ENCODE data around the gene KRTAP4-7. TPM values are rescaled to one million over a fixed set of nuclear protein-coding genes. Genes with fewer than 3 reads are reported as not detected.
"Not testable (repeated sequence)": the region's sequence is repeated elsewhere in the genome, so short reads cannot be mapped to it uniquely, and the experiment has no call there.

Gene KRTAP4-7
- total RNA-seq, 1 experiment from 2014 or later: not detected

DNA sequence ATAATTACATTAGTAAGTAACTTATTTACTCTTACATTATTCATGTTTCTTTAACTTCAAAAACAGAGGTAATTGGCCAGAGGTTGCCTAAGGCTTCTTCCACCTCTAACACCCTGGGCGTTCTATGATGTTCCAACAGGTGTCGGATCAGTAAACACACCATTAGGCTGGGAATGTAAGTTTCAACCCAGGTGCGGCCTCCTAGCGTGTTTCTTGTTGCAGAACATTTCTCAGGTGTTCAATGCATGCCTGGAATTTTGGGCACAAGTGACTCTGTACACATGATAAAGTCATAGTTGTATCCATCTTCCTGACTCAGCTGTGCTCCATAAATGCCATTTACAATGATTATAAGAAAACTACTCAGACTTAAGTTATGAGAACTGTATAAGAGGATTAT, 29.9 kb upstream of the KRTAP4-7 start:
- Histone ChIP-seq H3K23ac (ENCODE audit: insufficient read length, low read depth, low read length) (no peak overlapping the region), H2BK15ac (ENCODE audit: low read depth, low read length) (no peak overlapping the region), H3K18ac (ENCODE audit: insufficient read length, low read depth, low read length) (no peak overlapping the region), H4K5ac (ENCODE audit: insufficient read length, low read depth, low read length) (no peak overlapping the region), H4K91ac (ENCODE audit: insufficient read length, low read depth, low read length) (no peak overlapping the region), H2AFZ (ENCODE audit: low read length) (no peak overlapping the region), H3K79me1 (ENCODE audit: insufficient read depth, low read depth, low read length, poor library complexity, severe bottlenecking) (no peaks in the 10 kb centered on the region), H2BK120ac (ENCODE audit: low read depth, low read length, poor library complexity, severe bottlenecking) (no peak overlapping the region), H3K23me2 (ENCODE audit: insufficient read length, low read depth, low read length, poor library complexity, severe bottlenecking) (no peaks in the 10 kb centered on the region), H3K27ac (ENCODE audit: insufficient read length, low read depth, low read length) (no peak overlapping the region), H4K8ac (replicated peaks; ENCODE audit: insufficient read length, low read depth, low read length) (no peak overlapping the region), H3K9me3 (ENCODE audit: control insufficient read depth, low read depth, low read length) (no peaks in the 10 kb centered on the region), H3K14ac (ENCODE audit: insufficient read depth, low read length) (no peak overlapping the region), H3T11ph (ENCODE audit: low read length) (no peak overlapping the region), H4K20me1 (ENCODE audit: control insufficient read depth, insufficient read depth, insufficient read length) (no peaks in the 10 kb centered on the region), H3K9ac (ENCODE audit: extremely low read depth, insufficient read length, low read length) (no peak overlapping the region), H2AK5ac (ENCODE audit: insufficient read length, low read length) (no peak overlapping the region), H2BK5ac (ENCODE audit: insufficient read length, low read length) (no peak overlapping the region), H3K27me3 (ENCODE audit: insufficient read depth, low read length) (no peaks in the 10 kb centered on the region), H3K56ac (ENCODE audit: insufficient read length, low read depth, low read length) (no peak overlapping the region), H3K4me1 (ENCODE audit: insufficient read depth, low read length) (no peaks in the 10 kb centered on the region), H2BK12ac (ENCODE audit: insufficient read length, low read depth, low read length) (no peak overlapping the region), H3K4ac (ENCODE audit: low read depth, low read length) (no peak overlapping the region), H3K4me2 (ENCODE audit: insufficient read depth, insufficient read length, low read length) (no peak overlapping the region), H2BK20ac (ENCODE audit: low read depth, low read length, poor library complexity, severe bottlenecking) (no peak overlapping the region), H3K79me2 (ENCODE audit: insufficient read depth, low read length) (no peaks in the 10 kb centered on the region)
- H3K4me1 Mint-ChIP-seq: peaks cover 11% of the 10 kb centered on the region in 2 experiments
- no peak overlapping the region for H3K4me3 Mint-ChIP-seq
- peaks cover 0 to 6% of the 10 kb centered on the region in 2 experiments; a peak in 2 of 5 replicates for H3K9me3 Mint-ChIP-seq
- no peak for TF ChIP-seq CTCF (conservative IDR thresholded peaks at IDR 0.05)
- no peaks in the 10 kb centered on the region for H3K27me3 Mint-ChIP-seq (ENCODE audit: low read depth)
- DNase-seq: no peak
- H3K27ac Mint-ChIP-seq: no peak overlapping the region
- no CpG with 5 or more reads among the region's 4 CpGs for WGBS (ENCODE audit: extremely low coverage, insufficient read length, low lambda C conversion rate)
- no peaks in the 10 kb centered on the region; a peak in 1 of 7 replicates for H3K36me3 Mint-ChIP-seq (ENCODE audit: insufficient read depth in 1 of 3, low read depth in 3 of 3)

DNA sequence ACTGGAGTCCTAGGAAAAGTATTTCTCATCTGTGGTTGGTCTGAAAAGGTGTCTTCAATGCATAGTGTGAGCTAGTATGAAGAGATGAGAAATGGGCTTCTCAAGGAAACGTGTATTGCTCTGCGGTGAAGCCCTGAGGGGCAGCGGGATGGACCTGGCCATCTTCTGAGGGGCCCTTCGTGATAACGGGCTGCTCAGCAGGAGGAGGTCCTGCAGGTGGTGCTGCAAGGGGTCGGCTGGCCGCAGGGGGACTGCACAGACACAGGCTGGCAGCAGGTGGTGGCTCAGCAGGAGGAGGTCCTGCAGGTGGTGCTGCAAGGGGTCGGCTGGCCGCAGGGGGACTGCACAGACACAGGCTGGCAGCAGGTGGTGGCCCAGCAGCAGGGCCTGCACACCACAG, 29.4 kb upstream of the KRTAP4-7 start:
- H4K8ac ChIP-seq (replicated peaks; ENCODE audit: insufficient read length, low read depth, low read length); H2AFZ ChIP-seq (ENCODE audit: low read length); H3K23me2 ChIP-seq (ENCODE audit: insufficient read length, low read depth, low read length, poor library complexity, severe bottlenecking); H2BK15ac ChIP-seq (ENCODE audit: low read depth, low read length); H2AK5ac ChIP-seq (ENCODE audit: insufficient read length, low read length); H3K9ac ChIP-seq (ENCODE audit: extremely low read depth, insufficient read length, low read length); DNase-seq; H4K20me1 ChIP-seq (ENCODE audit: control insufficient read depth, insufficient read depth, insufficient read length); H2BK20ac ChIP-seq (ENCODE audit: low read depth, low read length, poor library complexity, severe bottlenecking); H3K18ac ChIP-seq (ENCODE audit: insufficient read length, low read depth, low read length); H3K27me3 ChIP-seq (ENCODE audit: insufficient read depth, low read length); H3T11ph ChIP-seq (ENCODE audit: low read length); H4K91ac ChIP-seq (ENCODE audit: insufficient read length, low read depth, low read length); H3K56ac ChIP-seq (ENCODE audit: insufficient read length, low read depth, low read length); H4K5ac ChIP-seq (ENCODE audit: insufficient read length, low read depth, low read length); H3K4ac ChIP-seq (ENCODE audit: low read depth, low read length); H2BK12ac ChIP-seq (ENCODE audit: insufficient read length, low read depth, low read length); H3K27me3 Mint-ChIP-seq (ENCODE audit: low read depth); H3K9me3 ChIP-seq (ENCODE audit: control insufficient read depth, low read depth, low read length); H3K79me2 ChIP-seq (ENCODE audit: insufficient read depth, low read length); H3K14ac ChIP-seq (ENCODE audit: insufficient read depth, low read length); H3K4me3 Mint-ChIP-seq; H3K4me2 ChIP-seq (ENCODE audit: insufficient read depth, insufficient read length, low read length); H3K23ac ChIP-seq (ENCODE audit: insufficient read length, low read depth, low read length); H3K9me3 Mint-ChIP-seq; H3K79me1 ChIP-seq (ENCODE audit: insufficient read depth, low read depth, low read length, poor library complexity, severe bottlenecking); H3K27ac Mint-ChIP-seq; H3K4me1 ChIP-seq (ENCODE audit: insufficient read depth, low read length); H3K27ac ChIP-seq (ENCODE audit: insufficient read length, low read depth, low read length); H2BK5ac ChIP-seq (ENCODE audit: insufficient read length, low read length); H2BK120ac ChIP-seq (ENCODE audit: low read depth, low read length, poor library complexity, severe bottlenecking); H3K36me3 Mint-ChIP-seq (ENCODE audit: insufficient read depth in 1 of 3, low read depth in 3 of 3): not testable (repeated sequence)
- peaks cover 13 to 14% of the 10 kb centered on the region in 2 experiments for H3K4me1 Mint-ChIP-seq
- no CpG with 5 or more reads among the region's 9 CpGs for WGBS (ENCODE audit: extremely low coverage, insufficient read length, low lambda C conversion rate)
